Stimulated activated CD4-positive, alpha-beta T cell treated with anti-CD3 and anti-CD28 coated beads, Interleukin-2, amount 100 ng/mL, for 24 hours (primary cell): ENCODE data around the gene CAPZA2.

Experiments
- DNase-seq, 2 donors: peaks; one replicate each; pipeline ENCODE4 v3.0.0-alpha.2; 2020

CAPZA2 gene

GRCh38 chr7:116862951-116863670 is 724 bp downstream of the CAPZA2 start:
- peak in 1 of 2 donors; percentile 25 for DNase-seq

- DNase-seq = no peak
Observed at GRCh38 chr7:116863936-116864500, 1.6 kb downstream of the CAPZA2 start.

GRCh38 chr7:116871061-116871700 is 8.8 kb downstream of the CAPZA2 start:
- no peak for DNase-seq

DNA sequence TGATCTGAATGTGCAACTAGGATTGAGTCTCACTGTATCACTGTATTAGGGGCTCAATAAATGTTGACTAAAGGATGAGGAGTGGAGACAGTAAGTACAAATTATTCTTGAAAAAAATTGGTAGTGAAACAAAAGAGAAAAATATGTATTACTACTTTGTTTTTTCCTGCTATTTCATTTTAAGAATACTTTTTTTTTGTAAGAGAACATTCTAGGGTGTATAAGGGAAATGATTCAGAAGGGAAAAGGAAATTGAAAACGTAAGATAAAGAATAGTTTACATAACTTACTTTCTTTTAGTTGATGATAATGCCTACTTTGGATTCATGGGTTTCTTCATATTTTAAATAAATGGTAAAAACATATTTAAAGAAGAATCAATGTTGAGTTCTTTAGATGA is 9.6 kb downstream of the CAPZA2 start:
- DNase-seq = no peak

DNA sequence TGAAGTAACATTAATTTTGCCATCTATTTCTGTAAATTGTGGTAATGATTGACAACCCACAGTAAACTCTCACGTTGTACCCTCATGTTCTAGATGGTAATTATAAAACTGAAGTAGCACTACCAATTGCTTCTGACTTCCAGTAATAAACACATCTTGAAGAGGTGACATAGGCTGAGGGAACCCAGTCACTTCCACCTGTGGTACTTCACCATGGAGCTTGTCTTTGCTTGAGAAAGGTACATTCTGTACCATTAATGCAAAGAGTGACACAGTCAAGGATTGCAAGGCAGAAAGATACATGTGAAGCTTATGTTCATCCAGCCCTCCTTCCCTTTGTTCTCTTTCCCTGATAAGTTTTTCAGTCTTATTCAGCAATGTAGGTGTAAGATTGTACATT is 11.2 kb downstream of the CAPZA2 start:
- DNase-seq = no peak

DNA sequence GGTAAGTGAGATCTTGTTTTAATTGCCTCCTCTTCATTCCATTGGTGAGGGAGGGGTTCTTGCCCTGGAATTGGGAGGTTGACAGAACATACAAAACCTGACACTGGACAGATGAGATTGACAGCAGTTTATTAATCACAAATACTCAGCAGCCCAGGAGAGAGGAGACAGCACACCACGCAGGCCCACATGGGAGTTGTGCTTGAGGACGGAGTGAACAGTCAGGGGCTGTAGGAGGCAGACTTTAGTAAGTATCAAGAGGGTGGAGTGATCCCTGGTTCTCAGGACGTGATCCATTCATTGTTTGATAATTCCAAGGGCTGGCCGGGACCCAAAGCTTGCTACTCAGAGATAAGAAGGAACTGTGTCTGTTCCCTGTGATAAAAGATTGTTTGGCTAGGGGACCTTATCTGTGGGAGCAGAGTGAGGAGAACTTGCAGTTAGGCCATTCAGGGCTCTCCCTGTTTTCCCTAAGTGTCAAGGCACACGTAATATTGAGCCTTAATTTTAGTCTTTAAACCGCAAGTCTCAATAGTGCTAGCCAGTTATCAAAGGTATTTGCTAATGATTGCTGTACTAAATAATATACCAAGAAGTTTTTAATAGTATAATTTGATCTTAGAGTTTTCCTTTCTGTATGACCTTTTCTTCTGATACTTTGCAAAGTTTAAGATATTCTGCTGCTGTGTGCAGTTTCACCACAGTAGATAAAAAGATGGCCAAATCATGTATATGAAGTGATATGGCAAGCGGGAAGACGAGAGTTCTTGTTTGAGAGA is 14.5 kb downstream of the CAPZA2 start:
- DNase-seq = no peak

- no peak for DNase-seq
Observed at GRCh38 chr7:116877443-116878217, 15.2 kb downstream of the CAPZA2 start.

DNA sequence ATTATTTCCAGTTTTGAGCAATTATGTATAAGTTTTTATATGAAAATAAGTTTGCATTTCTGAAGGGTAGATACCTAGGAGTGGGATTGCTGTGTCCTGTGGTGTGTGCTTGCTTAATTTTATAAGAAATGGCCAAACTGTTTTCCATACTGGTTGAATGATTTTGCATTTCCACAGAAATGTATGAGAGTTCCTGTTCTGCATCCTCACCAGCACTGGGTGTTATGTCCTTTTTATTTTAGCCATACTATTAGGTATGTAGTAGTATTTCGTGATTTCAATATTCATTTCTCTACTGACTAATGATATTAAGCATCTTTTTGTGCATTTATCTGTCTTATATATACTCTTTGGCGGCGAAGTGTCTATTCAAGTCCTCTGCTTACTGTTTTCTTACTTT is 22.3 kb downstream of the CAPZA2 start:
- no peak for DNase-seq

DNA sequence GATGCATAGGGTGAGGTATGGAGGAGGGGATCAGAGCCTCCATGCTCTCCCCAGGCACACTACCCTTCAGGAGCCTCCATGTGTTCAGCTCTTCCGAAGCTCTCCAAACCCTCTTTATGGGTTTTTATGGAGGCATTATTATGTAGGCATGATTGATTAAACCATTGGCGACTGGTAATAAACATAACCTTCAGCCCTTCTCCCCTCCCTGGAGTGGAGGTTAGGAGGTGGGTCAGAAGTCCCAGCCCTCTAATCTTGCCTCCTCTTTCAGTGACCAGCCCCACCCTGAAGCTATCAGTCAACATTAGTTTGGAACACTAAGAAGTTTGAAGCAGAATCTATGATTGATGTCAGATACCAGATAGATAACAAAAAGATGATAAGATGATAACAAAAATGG is 23.3 kb downstream of the CAPZA2 start:
- DNase-seq = no peak

- DNase-seq = no peak
Observed at GRCh38 chr7:116886543-116887156, 24.3 kb downstream of the CAPZA2 start.

DNA sequence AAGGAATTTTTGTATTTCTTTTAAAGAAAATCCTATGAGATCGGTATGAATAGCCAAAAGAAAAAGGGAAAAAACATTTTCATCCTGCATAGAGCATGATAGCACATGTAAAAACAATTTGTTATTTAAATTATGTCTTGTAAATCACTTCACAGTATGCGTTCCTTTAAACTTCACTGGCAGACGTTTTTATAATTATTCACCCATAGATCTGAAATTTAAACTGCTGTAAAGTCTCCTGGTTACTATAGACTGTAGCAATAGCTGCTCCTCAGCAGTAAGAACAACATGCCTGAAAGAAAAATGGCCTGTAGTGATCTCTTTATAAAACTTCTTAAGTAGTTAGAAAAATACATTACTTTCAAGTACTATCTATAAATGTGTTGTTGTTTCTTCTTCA is 26.5 kb downstream of the CAPZA2 start:
- no peak for DNase-seq

DNA sequence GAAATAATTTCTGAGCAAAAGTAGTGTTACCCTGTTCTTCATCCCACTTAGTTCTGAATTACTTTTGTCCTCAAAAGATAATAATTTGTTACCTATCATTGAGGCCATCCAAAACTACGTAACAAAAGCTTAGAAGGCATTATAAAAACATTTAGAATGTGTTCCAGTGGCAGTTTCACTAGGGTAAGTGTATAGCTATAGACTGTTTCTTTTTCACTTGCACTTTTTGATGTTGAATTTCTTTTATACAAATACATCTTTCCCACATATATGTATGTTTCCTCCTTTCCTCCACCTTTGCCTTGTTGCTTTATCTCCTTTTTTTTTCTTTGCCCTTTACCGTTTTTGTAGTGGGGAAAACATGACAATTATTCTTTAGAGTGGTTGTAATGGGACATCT is 33.5 kb downstream of the CAPZA2 start:
- no peak for DNase-seq

GRCh38 chr7:116897661-116898060 is 35.3 kb downstream of the CAPZA2 start:
- DNase-seq = no peak

- DNase-seq = no peak
Observed at GRCh38 chr7:116899308-116899707, 36.9 kb downstream of the CAPZA2 start.

DNA sequence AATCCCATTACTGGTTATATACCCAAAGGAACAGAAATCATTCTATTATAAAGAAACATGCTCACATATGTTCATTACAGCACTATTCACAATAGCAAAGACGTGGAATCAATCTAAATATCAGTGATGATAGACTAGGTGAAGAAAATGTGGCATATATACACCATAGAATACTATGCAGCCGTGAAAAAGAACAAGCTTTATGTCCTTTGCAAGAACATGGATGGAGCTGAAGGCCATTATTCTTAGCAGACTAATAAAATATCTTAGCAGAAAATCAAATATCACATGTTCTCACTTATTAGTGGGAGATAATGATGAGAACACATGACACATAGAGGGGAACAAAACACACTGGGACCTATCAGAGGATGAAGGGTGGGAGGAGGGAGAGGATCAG is 38.8 kb downstream of the CAPZA2 start:
- no peak for DNase-seq

DNA sequence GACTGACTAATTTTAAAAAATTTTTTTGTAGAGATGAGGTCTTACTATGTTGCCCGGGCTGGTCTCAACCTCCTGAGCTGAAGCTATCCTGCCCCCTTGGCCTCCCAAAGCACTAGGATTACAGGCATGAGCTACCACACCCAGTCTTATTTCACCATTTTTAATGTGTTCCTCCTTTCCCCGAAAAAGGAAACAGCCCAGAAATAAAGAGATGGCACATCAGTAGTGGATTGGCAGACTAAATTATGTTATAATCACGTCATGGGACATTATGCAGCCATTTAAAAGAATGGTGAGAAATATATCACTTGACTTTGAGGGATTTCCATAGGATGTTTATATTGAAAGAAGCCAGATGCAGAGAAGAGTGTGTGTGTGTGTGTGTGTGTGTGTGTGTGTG is 40.5 kb downstream of the CAPZA2 start:
- DNase-seq = no peak

DNA sequence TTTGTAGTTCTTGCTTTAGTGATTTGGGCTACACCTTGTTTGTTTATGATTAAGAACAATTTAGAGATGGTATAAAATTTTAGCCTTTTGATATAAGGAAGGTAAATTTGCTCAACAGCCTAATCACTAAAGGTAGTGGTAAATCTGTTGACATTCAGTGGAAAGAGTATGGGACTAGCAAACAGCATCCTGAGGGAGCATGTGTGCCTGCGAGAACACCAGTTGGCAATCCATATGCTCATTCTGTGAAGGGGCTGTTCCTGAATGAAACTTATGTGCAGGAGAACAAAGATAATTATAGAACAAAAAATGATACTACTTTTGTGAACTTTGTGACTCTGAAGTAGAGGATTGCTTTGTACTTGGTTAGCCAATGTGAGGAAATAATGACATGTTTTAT is 44.0 kb downstream of the CAPZA2 start:
- no peak for DNase-seq

DNA sequence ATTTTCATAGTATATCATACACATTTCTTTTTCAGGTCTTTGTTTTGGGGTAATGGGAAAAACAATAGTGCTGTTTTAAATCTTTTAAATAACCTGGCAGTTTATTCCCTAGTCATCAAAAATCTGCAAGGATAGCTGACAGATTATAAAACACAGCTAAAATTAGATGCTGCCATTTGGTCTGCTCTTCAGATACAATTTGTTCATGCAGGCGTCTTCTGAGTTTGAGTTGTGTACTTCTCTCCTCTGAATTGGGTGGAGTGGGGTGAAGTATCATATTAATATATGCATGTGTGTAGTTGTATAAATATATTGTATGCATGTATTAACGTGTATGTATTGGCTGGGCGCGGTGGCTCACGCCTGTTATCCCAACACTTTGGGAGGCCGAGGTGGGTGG is 48.0 kb downstream of the CAPZA2 start:
- no peak for DNase-seq

DNA sequence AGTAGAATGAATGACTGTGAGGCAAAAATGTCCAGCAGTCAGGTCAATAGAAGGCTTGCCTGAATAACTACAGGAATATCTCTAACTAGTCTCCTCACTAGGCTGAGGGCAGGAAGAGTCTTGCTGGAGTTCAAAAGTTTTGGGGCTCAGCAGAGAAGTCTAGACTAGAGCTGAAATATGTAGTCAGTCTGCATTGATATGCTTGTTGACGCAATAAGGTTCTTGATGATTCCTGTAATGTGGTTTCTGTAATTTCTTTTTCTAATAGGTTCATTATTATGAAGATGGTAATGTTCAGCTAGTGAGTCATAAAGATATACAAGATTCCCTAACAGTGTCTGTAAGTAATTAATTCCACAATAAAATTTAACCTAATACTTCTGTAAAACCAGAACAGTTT is 49.4 kb downstream of the CAPZA2 start:
- no peak for DNase-seq

DNA sequence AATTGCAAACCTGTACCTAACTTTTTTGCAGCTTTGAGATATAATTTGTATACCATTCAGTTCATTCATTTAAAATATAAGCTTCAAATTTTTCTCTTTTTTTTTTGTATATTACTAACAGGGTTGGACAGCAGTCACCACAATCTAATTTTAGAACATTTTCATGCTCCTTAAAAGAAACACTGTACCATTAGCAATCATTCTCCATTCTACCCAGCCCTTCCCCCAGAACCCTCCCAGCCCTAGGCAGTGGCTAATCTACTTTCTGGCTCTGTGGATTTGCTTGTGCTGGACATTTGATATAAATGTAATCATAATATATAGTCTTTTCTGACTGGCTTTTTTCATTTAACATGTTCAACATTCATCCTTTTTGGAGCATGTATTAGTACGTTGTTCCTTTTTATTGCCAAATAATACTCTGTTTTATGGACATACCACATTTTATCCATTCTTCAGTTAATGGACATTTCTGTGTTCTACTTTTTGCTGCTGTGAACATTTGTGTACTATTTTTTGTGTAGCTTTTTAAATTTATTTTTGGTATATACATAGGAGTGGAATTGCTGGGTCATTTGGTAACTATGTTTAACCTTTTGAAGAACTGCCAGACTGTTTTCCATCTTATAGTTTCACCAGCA is 50.0 kb downstream of the CAPZA2 start:
- no peak for DNase-seq

- no peak for DNase-seq
Observed at GRCh38 chr7:116918704-116919103, 56.3 kb downstream of the CAPZA2 start.

GRCh38 chr7:116920359-116920758 is 58.0 kb downstream of the CAPZA2 start:
- no peak for DNase-seq
